Choroid plexus epithelial cell (primary cell): ENCODE measurements around the gene AIF1.
A peak's percentile ranks its signal among the peaks of the same experiment; 100 is the strongest.

Experiments
- DNase-seq: peaks from one replicate; pipeline ENCODE4 v3.0.0-alpha.2; 2010; ENCODE audit warnings: low read depth
- H3K4me3 ChIP-seq: 2 replicates; pipeline ENCODE4 v1.5.1; 2011; ENCODE audit warnings: low read depth, mild to moderate bottlenecking, control low read depth, low read length, moderate library complexity
- CTCF ChIP-seq: conservative IDR thresholded peaks from 2 replicates; pipeline ENCODE4 v1.5.1; 2011; ENCODE audit warnings: low read depth, mild to moderate bottlenecking, control low read depth, inconsistent platforms, low read length, moderate library complexity

Gene AIF1

GRCh38 chr6:31651602-31652191, 36.7 kb downstream of the AIF1 start:
- no peak for TF ChIP-seq CTCF
- DNase-seq: peak; percentile 79
- H3K4me3 ChIP-seq: peak overlapping the region; percentile 89

- H3K4me3 ChIP-seq: peak overlapping the region; percentile 89
- no peak for DNase-seq
- peak; percentile 32 for TF ChIP-seq CTCF
Observed at GRCh38 chr6:31652925-31653724, 38.1 kb downstream of the AIF1 start.

- no peak for DNase-seq
- no peak overlapping the region for H3K4me3 ChIP-seq
- TF ChIP-seq CTCF: no peak
Observed at GRCh38 chr6:31654574-31655348, 39.7 kb downstream of the AIF1 start.

GRCh38 chr6:31655349-31656237, 40.6 kb downstream of the AIF1 start, which contains the start of gene APOM:
Gene APOM (plus strand): TSS chr6:31655894. CDS start chr6:31655967, 73 bp downstream.
- H3K4me3 ChIP-seq: no peak within 1 kb of the TSS
- TF ChIP-seq CTCF: no peak
- DNase-seq: no peak

- no peak for DNase-seq
- no peak for TF ChIP-seq CTCF
- H3K4me3 ChIP-seq: no peak overlapping the region
Observed at GRCh38 chr6:31657406-31658157, 42.5 kb downstream of the AIF1 start.
